ENCODE data around the gene MICAL3.
"Not testable (repeated sequence)": the region's sequence is repeated elsewhere in the genome, so short reads cannot be mapped to it uniquely, and the experiment has no call there.

MICAL3 gene

GRCh38 chr22:18024276-18024939, at the start of gene MICAL3:
MICAL3 (minus strand) TSS chr22:18024561; CDS start chr22:17906812, 117,749 bp downstream.
- DNase-seq (ENCODE audit: low read depth in 2 of 2) = peak in 1 of 2 donors; percentile 38

GRCh38 chr22:18073927-18074326, 49.6 kb upstream of the MICAL3 start:
- DNase-seq (ENCODE audit: low read depth in 2 of 2) = not testable (repeated sequence)

GRCh38 chr22:18073467-18073866, 49.1 kb upstream of the MICAL3 start:
- no peak for DNase-seq (ENCODE audit: low read depth in 2 of 2)

DNA sequence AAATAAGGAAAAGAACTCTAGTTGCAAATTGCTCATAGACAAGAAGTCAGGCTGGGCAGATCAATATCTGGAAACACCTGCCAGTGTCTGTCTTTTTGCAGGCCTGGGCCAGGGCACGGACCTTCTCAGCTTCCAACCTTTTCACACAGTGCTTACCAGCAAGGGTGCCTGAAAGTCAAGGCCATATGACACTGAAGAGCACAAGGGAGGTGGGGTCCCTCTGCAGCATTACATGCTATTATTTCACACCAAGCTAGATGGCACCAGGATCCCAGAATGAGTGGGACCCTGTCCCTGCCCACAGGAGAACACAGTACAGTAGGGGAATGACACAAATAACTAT, 47.6 kb upstream of the MICAL3 start:
- DNase-seq (ENCODE audit: low read depth in 2 of 2) = no peak

GRCh38 chr22:18071307-18071967, 47.1 kb upstream of the MICAL3 start:
- not testable (repeated sequence) for DNase-seq (ENCODE audit: low read depth in 2 of 2)

DNA sequence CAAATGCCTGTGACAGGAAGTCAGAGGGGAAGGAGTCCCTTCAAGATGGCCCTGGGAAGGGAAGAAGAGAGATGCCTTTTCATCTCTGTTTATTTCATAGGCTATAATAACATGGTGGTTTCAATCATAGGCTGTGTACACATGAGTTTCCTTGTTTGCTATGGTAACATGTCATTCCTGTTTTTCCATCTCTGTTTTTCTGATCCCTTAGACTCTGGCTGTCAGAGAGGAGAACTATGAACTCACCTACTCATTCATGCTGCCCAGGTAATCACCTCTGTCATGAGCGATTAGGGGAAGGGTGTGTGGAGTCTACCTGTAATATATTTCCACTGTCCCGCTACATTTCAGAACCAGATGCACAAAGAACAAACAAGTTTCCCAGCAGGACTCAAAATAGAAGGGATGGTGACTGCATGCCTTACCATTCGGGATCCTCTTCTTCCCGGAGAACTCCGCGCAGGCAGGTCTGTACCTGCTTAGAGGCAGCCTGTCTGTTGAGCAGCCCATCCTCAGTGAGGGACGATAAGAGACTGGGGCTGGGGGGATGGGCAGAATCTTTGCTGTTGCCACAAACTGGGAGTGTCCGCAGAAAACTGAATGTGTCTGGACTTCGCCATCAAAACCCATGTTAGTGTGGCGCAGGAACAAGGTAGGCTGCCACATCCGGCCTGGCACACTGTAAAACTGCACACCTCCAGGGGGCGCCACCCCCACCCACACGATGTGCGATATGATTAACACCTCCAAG, 46.4 kb upstream of the MICAL3 start:
- DNase-seq (ENCODE audit: low read depth in 2 of 2) = no peak

DNA sequence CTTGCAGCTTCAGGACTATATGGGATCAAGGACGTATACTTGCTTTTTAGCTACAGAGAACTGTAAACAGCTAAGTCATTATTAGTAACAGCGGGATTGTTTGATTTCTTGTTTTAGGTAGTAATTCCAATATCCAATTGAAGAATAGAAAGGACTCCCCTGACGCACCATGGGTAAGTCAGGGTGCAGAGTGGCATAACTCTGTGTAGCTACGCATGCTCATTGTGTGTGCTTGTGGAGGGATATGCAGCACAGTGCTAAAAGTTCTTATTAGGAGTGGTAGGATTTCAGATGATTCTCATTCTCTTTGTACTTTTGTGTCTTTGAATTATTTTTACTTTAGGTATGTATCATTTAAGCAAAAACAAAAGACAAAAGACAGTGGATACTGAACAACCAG, 45.7 kb upstream of the MICAL3 start:
- no peak for DNase-seq (ENCODE audit: low read depth in 2 of 2)

- DNase-seq (ENCODE audit: low read depth in 2 of 2) = no peak
Measured at GRCh38 chr22:18069041-18069440, 44.7 kb upstream of the MICAL3 start.

DNA sequence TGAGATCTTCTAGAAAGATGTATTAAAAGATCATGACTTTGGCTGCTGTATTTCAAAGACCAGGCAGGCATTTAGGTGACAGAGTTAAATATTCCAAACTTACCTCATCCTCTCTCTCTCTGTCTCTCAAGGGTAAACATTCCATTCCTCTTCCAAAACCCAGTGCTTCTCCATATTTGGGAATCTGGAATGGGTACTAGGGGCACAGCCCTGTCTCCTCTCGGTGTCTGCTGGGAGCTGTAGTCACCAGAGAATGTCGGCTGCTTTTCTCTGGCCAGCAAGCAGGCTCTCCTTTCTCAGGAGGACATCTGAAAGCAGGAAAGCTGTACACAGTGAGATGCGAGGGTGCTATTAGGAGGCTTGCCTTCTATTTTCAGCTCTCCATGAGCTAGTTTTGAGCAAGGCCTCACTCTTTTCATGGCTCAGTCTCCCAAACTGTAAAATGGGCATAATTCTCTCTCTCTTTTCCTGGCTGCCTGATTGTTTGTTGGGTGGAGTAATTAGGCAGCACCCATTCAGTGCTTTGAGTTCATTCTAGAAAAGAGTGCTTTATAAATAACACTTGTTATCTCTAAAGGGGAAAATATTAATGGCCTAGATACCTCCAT, 44.1 kb upstream of the MICAL3 start:
- DNase-seq (ENCODE audit: low read depth in 2 of 2) = no peak

- DNase-seq (ENCODE audit: low read depth in 2 of 2) = no peak
Measured at GRCh38 chr22:18067548-18068341, 43.4 kb upstream of the MICAL3 start.

- no peak for DNase-seq (ENCODE audit: low read depth in 2 of 2)
Measured at GRCh38 chr22:18067121-18067520, 42.8 kb upstream of the MICAL3 start.

DNA sequence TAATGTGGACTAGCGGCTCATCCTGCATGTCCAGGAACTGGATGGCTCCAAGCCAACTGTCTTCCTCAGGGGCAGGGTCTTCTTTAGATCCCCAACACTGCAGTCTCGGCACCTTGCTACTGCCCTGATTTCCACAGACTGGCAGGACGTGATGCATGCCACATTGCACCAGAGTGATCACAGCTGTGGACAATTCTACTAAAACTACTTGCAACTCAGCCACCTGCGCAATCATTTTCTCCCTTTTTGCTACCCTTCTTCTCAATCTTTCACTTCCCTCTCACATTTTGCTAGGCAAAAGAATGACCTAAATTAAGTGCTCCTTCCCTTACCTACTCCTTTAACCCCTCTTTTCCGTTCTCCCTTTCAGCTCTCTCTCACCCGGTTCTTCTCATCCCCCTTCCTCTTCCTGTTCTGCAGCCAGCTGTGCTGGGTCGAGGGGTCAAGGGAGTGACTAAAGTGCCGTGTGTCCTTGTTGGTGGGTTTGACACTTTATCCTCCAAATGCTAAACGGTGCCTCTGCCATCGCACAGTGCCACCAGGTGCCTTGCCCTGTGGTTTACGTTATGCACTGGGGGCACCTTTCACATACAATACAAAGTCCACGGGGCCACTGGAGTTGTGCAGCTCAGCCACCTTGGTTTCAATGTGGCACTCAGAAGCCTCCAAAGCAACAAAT, 42.0 kb upstream of the MICAL3 start:
- DNase-seq (ENCODE audit: low read depth in 2 of 2) = no peak

- no peak for DNase-seq (ENCODE audit: low read depth in 2 of 2)
Measured at GRCh38 chr22:18065256-18065655, 40.9 kb upstream of the MICAL3 start.

- no peak for DNase-seq (ENCODE audit: low read depth in 2 of 2)
Measured at GRCh38 chr22:18064636-18065035, 40.3 kb upstream of the MICAL3 start.

GRCh38 chr22:18063715-18064114, 39.4 kb upstream of the MICAL3 start:
- not testable (repeated sequence) for DNase-seq (ENCODE audit: low read depth in 2 of 2)

- no peak for DNase-seq (ENCODE audit: low read depth in 2 of 2)
Measured at GRCh38 chr22:18063306-18063705, 38.9 kb upstream of the MICAL3 start.

GRCh38 chr22:18062421-18062820, 38.1 kb upstream of the MICAL3 start:
- DNase-seq (ENCODE audit: low read depth in 2 of 2) = no peak

GRCh38 chr22:18060646-18061620, 36.6 kb upstream of the MICAL3 start:
- no peak for DNase-seq (ENCODE audit: low read depth in 2 of 2)

- DNase-seq (ENCODE audit: low read depth in 2 of 2) = no peak
Measured at GRCh38 chr22:18059991-18060390, 35.6 kb upstream of the MICAL3 start.

DNA sequence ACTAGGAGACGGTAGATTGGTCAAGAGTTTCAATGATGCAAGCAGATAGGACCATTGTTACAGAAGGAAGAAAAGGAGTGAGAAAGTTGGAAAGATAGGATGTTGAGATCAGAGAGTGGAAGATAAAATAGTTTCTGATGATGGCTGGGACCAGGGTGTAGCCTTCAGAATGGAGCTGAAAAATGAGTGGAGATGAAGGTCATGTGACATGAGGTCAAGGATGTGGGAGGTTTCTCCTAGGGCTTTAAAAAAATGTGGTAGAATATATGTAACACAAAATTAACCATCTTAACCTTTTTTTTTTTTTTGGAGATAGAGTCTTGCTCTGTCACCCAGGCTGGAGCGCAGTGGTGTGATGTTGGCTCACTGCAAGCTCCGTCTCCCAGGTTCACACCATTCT, 35.1 kb upstream of the MICAL3 start:
- no peak for DNase-seq (ENCODE audit: low read depth in 2 of 2)

Measured in stimulated activated CD8-positive, alpha-beta memory T cell treated with anti-CD3 and anti-CD28 coated beads, Interleukin-7, amount 100 ng/mL, for 4 hours (primary cell).